ENCODE data around the gene MOK.
"Not testable (repeated sequence)": the region's sequence is repeated elsewhere in the genome, so short reads cannot be mapped to it uniquely, and the experiment has no call there.

Gene MOK

DNA sequence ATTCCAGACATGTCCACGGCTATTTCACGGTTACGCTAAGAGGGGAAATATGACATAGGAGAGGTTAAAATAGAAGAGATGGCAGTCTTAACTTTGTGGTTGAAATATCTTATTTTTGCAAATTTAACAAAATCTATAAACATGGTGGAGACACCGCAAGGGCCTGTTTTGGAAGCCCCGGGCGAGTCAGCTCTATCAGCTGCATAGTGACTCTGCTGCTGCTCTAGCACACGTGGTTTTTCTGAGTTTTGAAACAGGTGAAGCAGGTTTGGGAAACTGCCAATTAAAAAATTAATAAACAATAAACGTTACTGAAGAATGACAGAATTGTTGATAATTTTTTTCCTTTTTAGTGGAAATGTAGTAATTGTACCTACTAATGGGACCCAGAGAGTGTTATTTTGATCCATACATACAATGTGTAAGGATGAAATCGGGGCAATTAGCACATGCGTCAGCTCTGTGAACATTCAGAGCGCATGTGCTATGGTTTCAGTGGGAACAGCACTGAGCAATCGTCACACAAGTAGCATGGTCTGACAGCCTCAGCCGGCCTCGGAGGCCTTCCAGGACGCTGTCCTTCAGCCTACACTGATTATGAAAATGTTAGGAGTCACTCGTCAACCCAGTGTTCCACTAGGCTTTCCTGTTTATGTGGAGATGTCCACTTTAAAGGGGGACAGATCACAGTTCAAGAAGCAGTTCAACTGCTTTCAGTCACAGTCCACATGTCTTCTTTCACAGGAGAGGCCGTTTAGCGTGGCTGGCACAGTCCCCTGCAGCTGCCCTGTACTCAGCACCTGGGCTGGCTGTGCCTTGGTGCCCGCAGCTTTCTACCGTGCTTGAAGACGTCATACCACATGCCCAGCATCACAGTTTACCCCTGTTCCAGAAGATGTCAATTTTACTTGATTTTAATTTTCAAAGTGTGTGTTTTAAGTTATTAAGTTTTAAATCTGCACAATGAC is 51.8 kb downstream of the MOK start:
- no peak for DNase-seq (ENCODE audit: low read depth, low spot score)
- Histone ChIP-seq H3K4me3 (ENCODE audit: insufficient read length, low read depth) (no peak overlapping the region), H3K27me3 (ENCODE audit: insufficient read depth, insufficient read length) (no peaks in the 10 kb centered on the region), H3K4me1 (ENCODE audit: insufficient read depth, insufficient read length) (peaks cover 4% of the 10 kb centered on the region), H3K36me3 (ENCODE audit: insufficient read depth, insufficient read length, low read length) (no peaks in the 10 kb centered on the region), H3K9ac (ENCODE audit: insufficient read length, low read depth) (no peak overlapping the region), H3K9me3 (ENCODE audit: insufficient read depth, low read length) (no peaks in the 10 kb centered on the region)
- no peak for TF ChIP-seq SUZ12 (IDR thresholded peaks at IDR 0.05; ENCODE audit: extremely low read depth, insufficient read depth, insufficient read length)

- no peaks in the 10 kb centered on the region for H3K36me3 ChIP-seq (ENCODE audit: insufficient read depth, insufficient read length, low read length)
- H3K9me3 ChIP-seq (ENCODE audit: insufficient read depth, low read length): no peaks in the 10 kb centered on the region
- no peak overlapping the region for H3K9ac ChIP-seq (ENCODE audit: insufficient read length, low read depth)
- DNase-seq (ENCODE audit: low read depth, low spot score): no peak
- H3K4me1 ChIP-seq (ENCODE audit: insufficient read depth, insufficient read length): peaks cover 11% of the 10 kb centered on the region
- H3K27me3 ChIP-seq (ENCODE audit: insufficient read depth, insufficient read length): no peaks in the 10 kb centered on the region
- TF ChIP-seq ZNF274 (IDR thresholded peaks at IDR 0.05; ENCODE audit: low read depth, low read length): no peak
- no peak for TF ChIP-seq YY1 (IDR thresholded peaks at IDR 0.05; ENCODE audit: insufficient read depth, insufficient read length)
- TF ChIP-seq SUZ12 (IDR thresholded peaks at IDR 0.05; ENCODE audit: extremely low read depth, insufficient read depth, insufficient read length): no peak
- H3K4me3 ChIP-seq (ENCODE audit: insufficient read length, low read depth): no peak overlapping the region
Measured at GRCh38 chr14:102251161-102251560, 53.8 kb downstream of the MOK start.

GRCh38 chr14:102250636-102251035 is 54.3 kb downstream of the MOK start:
- DNase-seq (ENCODE audit: low read depth, low spot score): no peak
- Histone ChIP-seq H3K36me3 (ENCODE audit: insufficient read depth, insufficient read length, low read length) (no peaks in the 10 kb centered on the region), H3K9ac (ENCODE audit: insufficient read length, low read depth) (no peak overlapping the region), H3K9me3 (ENCODE audit: insufficient read depth, low read length) (no peaks in the 10 kb centered on the region), H3K4me3 (ENCODE audit: insufficient read length, low read depth) (no peak overlapping the region), H3K4me1 (ENCODE audit: insufficient read depth, insufficient read length) (peaks cover 11% of the 10 kb centered on the region), H3K27me3 (ENCODE audit: insufficient read depth, insufficient read length) (no peaks in the 10 kb centered on the region)
- TF ChIP-seq YY1 (IDR thresholded peaks at IDR 0.05; ENCODE audit: insufficient read depth, insufficient read length): no peak
- TF ChIP-seq SUZ12 (IDR thresholded peaks at IDR 0.05; ENCODE audit: extremely low read depth, insufficient read depth, insufficient read length): no peak
- TF ChIP-seq ZNF274 (IDR thresholded peaks at IDR 0.05; ENCODE audit: low read depth, low read length): no peak

DNA sequence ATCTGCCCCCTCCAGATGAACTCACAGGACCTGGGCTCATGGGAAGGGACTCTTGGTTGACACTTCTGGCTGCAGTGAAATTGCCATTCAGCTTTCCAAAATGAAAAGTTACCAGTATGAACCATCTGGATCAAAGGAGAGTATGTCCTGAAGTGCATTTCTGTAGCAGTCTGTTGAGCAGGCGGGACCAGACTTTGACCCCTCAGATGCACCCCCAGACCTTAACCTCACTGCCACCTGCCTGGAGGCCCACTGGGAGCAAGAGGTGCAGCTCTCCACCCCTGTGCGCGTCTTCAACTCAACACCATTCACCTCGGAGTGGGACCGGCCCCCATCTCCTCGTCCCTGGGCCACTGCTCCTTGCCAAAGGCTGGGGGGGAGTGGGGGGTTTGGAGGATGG is 55.0 kb downstream of the MOK start:
- no peak for DNase-seq (ENCODE audit: low read depth, low spot score)
- H3K9me3 ChIP-seq (ENCODE audit: insufficient read depth, low read length): no peaks in the 10 kb centered on the region
- H3K27me3 ChIP-seq (ENCODE audit: insufficient read depth, insufficient read length): no peaks in the 10 kb centered on the region
- peaks cover 11% of the 10 kb centered on the region for H3K4me1 ChIP-seq (ENCODE audit: insufficient read depth, insufficient read length)
- H3K9ac ChIP-seq (ENCODE audit: insufficient read length, low read depth): no peak overlapping the region
- no peak for TF ChIP-seq ZNF274 (IDR thresholded peaks at IDR 0.05; ENCODE audit: low read depth, low read length)
- no peak for TF ChIP-seq YY1 (IDR thresholded peaks at IDR 0.05; ENCODE audit: insufficient read depth, insufficient read length)
- TF ChIP-seq SUZ12 (IDR thresholded peaks at IDR 0.05; ENCODE audit: extremely low read depth, insufficient read depth, insufficient read length): no peak
- no peak overlapping the region for H3K4me3 ChIP-seq (ENCODE audit: insufficient read length, low read depth)
- no peaks in the 10 kb centered on the region for H3K36me3 ChIP-seq (ENCODE audit: insufficient read depth, insufficient read length, low read length)

DNA sequence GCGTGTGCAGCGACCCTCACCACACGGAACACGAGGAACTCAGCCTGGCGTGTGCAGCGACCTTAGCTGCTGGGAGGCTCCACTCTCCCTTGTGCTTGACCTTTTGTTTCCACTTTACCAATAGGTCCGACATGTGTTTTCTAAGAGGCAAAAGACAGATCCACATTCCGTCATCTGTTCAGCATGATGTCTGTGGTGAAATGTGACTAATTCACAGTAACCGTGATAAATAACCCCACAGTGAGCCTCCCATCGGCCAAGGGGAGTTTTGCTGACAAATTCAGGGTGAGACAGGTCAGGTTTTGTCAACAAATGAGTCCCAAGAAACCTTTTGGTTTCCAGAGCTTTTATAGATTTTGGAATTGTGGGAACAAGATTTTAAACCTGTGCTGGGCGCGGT is 55.9 kb downstream of the MOK start:
- Histone ChIP-seq H3K9me3 (ENCODE audit: insufficient read depth, low read length) (peaks cover under 1% of the 10 kb centered on the region; the same call in 1 of the 2 replicates), H3K27me3 (ENCODE audit: insufficient read depth, insufficient read length) (no peaks in the 10 kb centered on the region), H3K36me3 (ENCODE audit: insufficient read depth, insufficient read length, low read length) (no peaks in the 10 kb centered on the region), H3K9ac (ENCODE audit: insufficient read length, low read depth) (peak overlapping the region; percentile 3), H3K4me3 (ENCODE audit: insufficient read length, low read depth) (no peak overlapping the region), H3K4me1 (ENCODE audit: insufficient read depth, insufficient read length) (peaks cover 11% of the 10 kb centered on the region)
- no peak for DNase-seq (ENCODE audit: low read depth, low spot score)
- no peak for TF ChIP-seq SUZ12 (IDR thresholded peaks at IDR 0.05; ENCODE audit: extremely low read depth, insufficient read depth, insufficient read length)
- TF ChIP-seq YY1 (IDR thresholded peaks at IDR 0.05; ENCODE audit: insufficient read depth, insufficient read length): no peak
- TF ChIP-seq ZNF274 (IDR thresholded peaks at IDR 0.05; ENCODE audit: low read depth, low read length): no peak

DNA sequence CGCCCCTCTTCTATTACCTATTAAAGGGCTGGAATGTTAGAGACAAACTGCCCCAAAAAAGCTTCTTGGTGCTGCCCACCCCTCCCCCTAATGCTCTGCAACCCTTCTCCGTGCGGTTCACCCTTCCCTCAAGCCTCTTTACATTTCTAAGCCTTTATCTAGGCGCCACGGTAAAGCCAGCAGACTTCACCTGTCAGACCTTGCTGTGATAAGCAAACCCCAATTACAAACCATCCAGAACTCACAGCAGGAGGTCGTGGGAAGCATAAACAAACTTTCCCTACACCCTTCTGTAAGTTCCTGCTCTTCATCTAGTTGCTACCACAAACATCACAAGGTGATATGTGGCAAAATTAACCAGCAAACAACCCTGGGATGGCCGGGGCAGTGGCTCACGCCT is 56.8 kb downstream of the MOK start:
- H3K4me3 ChIP-seq (ENCODE audit: insufficient read length, low read depth): no peak overlapping the region

DNA sequence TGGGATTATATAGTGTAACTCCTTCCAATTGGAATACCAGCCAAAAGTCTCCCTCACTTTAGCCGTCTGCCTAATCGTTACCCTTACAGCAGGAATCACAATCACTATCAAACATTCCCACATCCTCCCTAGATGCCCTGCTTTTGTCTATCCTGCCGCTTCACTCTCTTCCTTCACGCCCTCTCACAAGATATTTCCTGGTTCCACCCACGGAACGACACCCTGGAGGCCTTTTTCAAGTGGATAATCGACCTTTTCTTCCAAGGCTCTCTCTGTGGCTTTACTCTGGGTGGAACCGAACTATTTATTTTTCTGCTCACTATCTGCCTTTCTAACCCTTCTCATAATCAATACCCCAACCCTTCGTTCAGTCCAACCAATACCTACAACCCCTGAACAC is 58.9 kb downstream of the MOK start:
- H3K4me1 ChIP-seq (ENCODE audit: insufficient read depth, insufficient read length): peaks cover 11% of the 10 kb centered on the region
- no peaks in the 10 kb centered on the region for H3K36me3 ChIP-seq (ENCODE audit: insufficient read depth, insufficient read length, low read length)
- no peak overlapping the region for H3K9ac ChIP-seq (ENCODE audit: insufficient read length, low read depth)
- no peak overlapping the region for H3K4me3 ChIP-seq (ENCODE audit: insufficient read length, low read depth)
- no peaks in the 10 kb centered on the region for H3K27me3 ChIP-seq (ENCODE audit: insufficient read depth, insufficient read length)
- no peak for TF ChIP-seq ZNF274 (IDR thresholded peaks at IDR 0.05; ENCODE audit: low read depth, low read length)
- H3K9me3 ChIP-seq (ENCODE audit: insufficient read depth, low read length): peaks cover 12% of the 10 kb centered on the region; the same call in 1 of the 2 replicates
- no peak for DNase-seq (ENCODE audit: low read depth, low spot score)

More for the DNA sequence above, 56.8 kb downstream of the MOK start:
- Histone ChIP-seq H3K27me3 (ENCODE audit: insufficient read depth, insufficient read length) (no peaks in the 10 kb centered on the region), H3K9me3 (ENCODE audit: insufficient read depth, low read length) (peaks cover 10% of the 10 kb centered on the region; the same call in 1 of the 2 replicates), H3K4me1 (ENCODE audit: insufficient read depth, insufficient read length) (peaks cover 11% of the 10 kb centered on the region), H3K36me3 (ENCODE audit: insufficient read depth, insufficient read length, low read length) (no peaks in the 10 kb centered on the region), H3K9ac (ENCODE audit: insufficient read length, low read depth) (no peak overlapping the region)
- TF ChIP-seq SUZ12 (IDR thresholded peaks at IDR 0.05; ENCODE audit: extremely low read depth, insufficient read depth, insufficient read length): no peak
- peak; percentile 54 for DNase-seq (ENCODE audit: low read depth, low spot score)

- H3K9me3 ChIP-seq (ENCODE audit: insufficient read depth, low read length): peaks cover 19% of the 10 kb centered on the region; the same call in 1 of the 2 replicates
- H3K36me3 ChIP-seq (ENCODE audit: insufficient read depth, insufficient read length, low read length); H3K4me1 ChIP-seq (ENCODE audit: insufficient read depth, insufficient read length); H3K9ac ChIP-seq (ENCODE audit: insufficient read length, low read depth); H3K27me3 ChIP-seq (ENCODE audit: insufficient read depth, insufficient read length); H3K4me3 ChIP-seq (ENCODE audit: insufficient read length, low read depth); DNase-seq (ENCODE audit: low read depth, low spot score): not testable (repeated sequence)
Measured at GRCh38 chr14:102243795-102244194, 61.2 kb downstream of the MOK start.
